Breast epithelium (tissue), 3 donors: ENCODE measurements around the gene MOV10.

Experiments
- CTCF ChIP-seq, 3 donors: fragments of 450-650 bp; IDR thresholded peaks; one replicate each; pipeline ENCODE4 v1.5.1; 2016 to 2017; ENCODE audit warnings: antibody characterized with exemption in 3 of 3, mild to moderate bottlenecking in 3 of 3, moderate library complexity in 3 of 3
- POLR2A ChIP-seq: fragments of 450-650 bp; IDR thresholded peaks from one replicate; pipeline ENCODE4 v1.6.1; 2016; ENCODE audit warnings: antibody characterized with exemption, mild to moderate bottlenecking, moderate library complexity
- POLR2AphosphoS5 ChIP-seq, 3 donors: sonication (generic); formaldehyde crosslinking; IDR thresholded peaks; one replicate each; pipeline ENCODE4 v1.6.1; 2017; ENCODE audit warnings: antibody characterized with exemption in 3 of 3

GRCh38 chr1:112685913-112686312 lies 11.5 kb downstream of the MOV10 start:
- TF ChIP-seq CTCF (IDR thresholded peaks at IDR 0.05): no peak
- no peak for TF ChIP-seq POLR2A
- no peak for TF ChIP-seq POLR2AphosphoS5 (IDR thresholded peaks at IDR 0.05)
